DND-41 (cell line): ENCODE data around the gene CNGA3.

Experiments
- EZH2 ChIP-seq: IDR thresholded peaks from 3 replicates; pipeline ENCODE4 v1.6.1; 2012; ENCODE audit warnings: borderline replicate concordance, low read depth, mild to moderate bottlenecking, moderate library complexity, low read length, inconsistent platforms; ENCODE audit not compliant: severe bottlenecking
- TF ChIP-seq, protein P1 (sequence below): IDR thresholded peaks from 2 replicates; pipeline ENCODE4 v1.5.1; 2012; ENCODE audit warnings: borderline replicate concordance, low read length, moderate library complexity, mild to moderate bottlenecking; ENCODE audit not compliant: poor library complexity, severe bottlenecking; ENCODE audit errors: extremely low read depth

GRCh38 chr2:98376996-98377395 lies 30.7 kb downstream of the CNGA3 start:
- TF ChIP-seq, protein P1, sequence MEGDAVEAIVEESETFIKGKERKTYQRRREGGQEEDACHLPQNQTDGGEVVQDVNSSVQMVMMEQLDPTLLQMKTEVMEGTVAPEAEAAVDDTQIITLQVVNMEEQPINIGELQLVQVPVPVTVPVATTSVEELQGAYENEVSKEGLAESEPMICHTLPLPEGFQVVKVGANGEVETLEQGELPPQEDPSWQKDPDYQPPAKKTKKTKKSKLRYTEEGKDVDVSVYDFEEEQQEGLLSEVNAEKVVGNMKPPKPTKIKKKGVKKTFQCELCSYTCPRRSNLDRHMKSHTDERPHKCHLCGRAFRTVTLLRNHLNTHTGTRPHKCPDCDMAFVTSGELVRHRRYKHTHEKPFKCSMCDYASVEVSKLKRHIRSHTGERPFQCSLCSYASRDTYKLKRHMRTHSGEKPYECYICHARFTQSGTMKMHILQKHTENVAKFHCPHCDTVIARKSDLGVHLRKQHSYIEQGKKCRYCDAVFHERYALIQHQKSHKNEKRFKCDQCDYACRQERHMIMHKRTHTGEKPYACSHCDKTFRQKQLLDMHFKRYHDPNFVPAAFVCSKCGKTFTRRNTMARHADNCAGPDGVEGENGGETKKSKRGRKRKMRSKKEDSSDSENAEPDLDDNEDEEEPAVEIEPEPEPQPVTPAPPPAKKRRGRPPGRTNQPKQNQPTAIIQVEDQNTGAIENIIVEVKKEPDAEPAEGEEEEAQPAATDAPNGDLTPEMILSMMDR = no peak
- TF ChIP-seq EZH2 = no peak
